ENCODE data around the gene VSIG2.

The VSIG2 gene

DNA sequence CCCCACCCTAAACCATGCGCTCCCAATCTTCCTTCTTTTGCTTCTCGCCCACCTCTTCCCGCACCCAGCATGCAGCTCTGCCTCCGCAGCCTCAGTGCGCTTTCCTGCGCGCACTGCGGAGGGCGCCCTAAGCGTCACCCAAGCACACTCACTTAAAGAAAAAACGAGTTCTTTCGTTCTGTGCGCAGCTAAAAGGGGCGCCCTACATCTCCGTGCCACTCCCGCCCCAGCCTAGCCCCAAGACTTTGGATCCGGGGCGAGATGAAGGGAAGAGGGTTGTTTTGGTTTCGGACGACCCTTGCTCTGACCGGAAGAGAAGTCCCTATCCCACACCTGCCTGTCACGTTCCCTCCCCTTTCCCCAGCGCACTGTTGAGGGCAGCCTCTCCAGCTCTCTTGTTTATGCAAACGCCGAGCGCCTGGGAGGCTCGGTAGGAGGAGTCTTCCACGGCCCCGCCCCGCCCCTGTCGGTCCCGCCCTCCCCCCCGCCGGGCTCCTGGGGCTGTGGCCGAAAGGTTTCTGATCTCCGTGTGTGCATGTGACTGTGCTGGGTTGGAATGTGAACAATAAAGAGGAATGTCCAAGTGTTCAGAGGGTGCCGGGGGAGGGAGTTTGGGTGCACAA, 5.3 kb downstream of the VSIG2 start (continued):
- TF ChIP-seq, protein P1, sequence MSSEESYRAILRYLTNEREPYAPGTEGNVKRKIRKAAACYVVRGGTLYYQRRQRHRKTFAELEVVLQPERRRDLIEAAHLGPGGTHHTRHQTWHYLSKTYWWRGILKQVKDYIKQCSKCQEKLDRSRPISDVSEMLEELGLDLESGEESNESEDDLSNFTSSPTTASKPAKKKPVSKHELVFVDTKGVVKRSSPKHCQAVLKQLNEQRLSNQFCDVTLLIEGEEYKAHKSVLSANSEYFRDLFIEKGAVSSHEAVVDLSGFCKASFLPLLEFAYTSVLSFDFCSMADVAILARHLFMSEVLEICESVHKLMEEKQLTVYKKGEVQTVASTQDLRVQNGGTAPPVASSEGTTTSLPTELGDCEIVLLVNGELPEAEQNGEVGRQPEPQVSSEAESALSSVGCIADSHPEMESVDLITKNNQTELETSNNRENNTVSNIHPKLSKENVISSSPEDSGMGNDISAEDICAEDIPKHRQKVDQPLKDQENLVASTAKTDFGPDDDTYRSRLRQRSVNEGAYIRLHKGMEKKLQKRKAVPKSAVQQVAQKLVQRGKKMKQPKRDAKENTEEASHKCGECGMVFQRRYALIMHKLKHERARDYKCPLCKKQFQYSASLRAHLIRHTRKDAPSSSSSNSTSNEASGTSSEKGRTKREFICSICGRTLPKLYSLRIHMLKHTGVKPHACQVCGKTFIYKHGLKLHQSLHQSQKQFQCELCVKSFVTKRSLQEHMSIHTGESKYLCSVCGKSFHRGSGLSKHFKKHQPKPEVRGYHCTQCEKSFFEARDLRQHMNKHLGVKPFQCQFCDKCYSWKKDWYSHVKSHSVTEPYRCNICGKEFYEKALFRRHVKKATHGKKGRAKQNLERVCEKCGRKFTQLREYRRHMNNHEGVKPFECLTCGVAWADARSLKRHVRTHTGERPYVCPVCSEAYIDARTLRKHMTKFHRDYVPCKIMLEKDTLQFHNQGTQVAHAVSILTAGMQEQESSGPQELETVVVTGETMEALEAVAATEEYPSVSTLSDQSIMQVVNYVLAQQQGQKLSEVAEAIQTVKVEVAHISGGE (tag by site-specific recombination; conservative IDR thresholded peaks at IDR 0.05; ENCODE audit: low read depth), result 0 out of 2 replicates have a peak, but pooled peaks have one; percentile 38
- TF ChIP-seq ZNF202 (tag by site-specific recombination; IDR thresholded peaks at IDR 0.05; ENCODE audit: borderline replicate concordance) (no peak), GLIS2 (tag by site-specific recombination; IDR thresholded peaks at IDR 0.05) (0 out of 2 replicates have a peak, but pooled peaks have one; percentile 2), SP7 (tag by site-specific recombination; IDR thresholded peaks at IDR 0.05) (peak; percentile 66; the same call in 1 of the 2 replicates), ZNF701 (tag by site-specific recombination; IDR thresholded peaks at IDR 0.05) (no peak), ZXDB (tag by site-specific recombination; IDR thresholded peaks at IDR 0.05) (peak; percentile 51), ZNF324 (tag by site-specific recombination; IDR thresholded peaks at IDR 0.05) (peak; percentile 46; the same call in 1 of the 2 replicates), ZNF311 (tag by site-specific recombination; IDR thresholded peaks at IDR 0.05; ENCODE audit: borderline replicate concordance) (no peak), EGR2 (tag by site-specific recombination; IDR thresholded peaks at IDR 0.05; ENCODE audit: low read depth) (peak; percentile 75), ZNF654 (tag by site-specific recombination; IDR thresholded peaks at IDR 0.05; ENCODE audit: low read depth) (peak; percentile 20), ZNF341 (tag by site-specific recombination; IDR thresholded peaks at IDR 0.05; ENCODE audit: low read depth) (peak; percentile 34), TRIM28 (IDR thresholded peaks at IDR 0.05; ENCODE audit: borderline replicate concordance, low read length) (0 out of 2 replicates have a peak, but pooled peaks have one; percentile 61), ZNF600 (tag by site-specific recombination; IDR thresholded peaks at IDR 0.05) (peak; percentile 94), GFI1B (tag by site-specific recombination; IDR thresholded peaks at IDR 0.05) (no peak), PRDM1 (tag by site-specific recombination; IDR thresholded peaks at IDR 0.05) (peak; percentile 87), ZBTB17 (tag by site-specific recombination; IDR thresholded peaks at IDR 0.05) (peak; percentile 76), WT1 (tag by site-specific recombination; IDR thresholded peaks at IDR 0.05) (peak; percentile 62; the same call in 1 of the 2 replicates), ZNF76 (tag by site-specific recombination; IDR thresholded peaks at IDR 0.05; ENCODE audit: borderline replicate concordance, low read depth) (peak; percentile 76), ZBTB48 (tag by site-specific recombination; IDR thresholded peaks at IDR 0.05) (peak; percentile 61; the same call in 1 of the 2 replicates), ZNF366 (tag by site-specific recombination; conservative IDR thresholded peaks at IDR 0.05) (peak; percentile 83), ZEB2 (tag by site-specific recombination; IDR thresholded peaks at IDR 0.05) (peak; percentile 53; the same call in 1 of the 2 replicates), ZNF561 (tag by site-specific recombination; IDR thresholded peaks at IDR 0.05; ENCODE audit: borderline replicate concordance) (0 out of 2 replicates have a peak, but pooled peaks have one; percentile 35)
- TF ChIP-seq, protein P2, sequence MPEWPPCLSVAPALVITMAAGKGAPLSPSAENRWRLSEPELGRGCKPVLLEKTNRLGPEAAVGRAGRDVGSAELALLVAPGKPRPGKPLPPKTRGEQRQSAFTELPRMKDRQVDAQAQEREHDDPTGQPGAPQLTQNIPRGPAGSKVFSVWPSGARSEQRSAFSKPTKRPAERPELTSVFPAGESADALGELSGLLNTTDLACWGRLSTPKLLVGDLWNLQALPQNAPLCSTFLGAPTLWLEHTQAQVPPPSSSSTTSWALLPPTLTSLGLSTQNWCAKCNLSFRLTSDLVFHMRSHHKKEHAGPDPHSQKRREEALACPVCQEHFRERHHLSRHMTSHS (tag by site-specific recombination; IDR thresholded peaks at IDR 0.05), result no peak
- TF ChIP-seq, protein P3, sequence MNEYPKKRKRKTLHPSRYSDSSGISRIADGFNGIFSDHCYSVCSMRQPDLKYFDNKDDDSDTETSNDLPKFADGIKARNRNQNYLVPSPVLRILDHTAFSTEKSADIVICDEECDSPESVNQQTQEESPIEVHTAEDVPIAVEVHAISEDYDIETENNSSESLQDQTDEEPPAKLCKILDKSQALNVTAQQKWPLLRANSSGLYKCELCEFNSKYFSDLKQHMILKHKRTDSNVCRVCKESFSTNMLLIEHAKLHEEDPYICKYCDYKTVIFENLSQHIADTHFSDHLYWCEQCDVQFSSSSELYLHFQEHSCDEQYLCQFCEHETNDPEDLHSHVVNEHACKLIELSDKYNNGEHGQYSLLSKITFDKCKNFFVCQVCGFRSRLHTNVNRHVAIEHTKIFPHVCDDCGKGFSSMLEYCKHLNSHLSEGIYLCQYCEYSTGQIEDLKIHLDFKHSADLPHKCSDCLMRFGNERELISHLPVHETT (tag by site-specific recombination; IDR thresholded peaks at IDR 0.05), result 0 out of 2 replicates have a peak, but pooled peaks have one; percentile 20
- TF ChIP-seq, protein P4, sequence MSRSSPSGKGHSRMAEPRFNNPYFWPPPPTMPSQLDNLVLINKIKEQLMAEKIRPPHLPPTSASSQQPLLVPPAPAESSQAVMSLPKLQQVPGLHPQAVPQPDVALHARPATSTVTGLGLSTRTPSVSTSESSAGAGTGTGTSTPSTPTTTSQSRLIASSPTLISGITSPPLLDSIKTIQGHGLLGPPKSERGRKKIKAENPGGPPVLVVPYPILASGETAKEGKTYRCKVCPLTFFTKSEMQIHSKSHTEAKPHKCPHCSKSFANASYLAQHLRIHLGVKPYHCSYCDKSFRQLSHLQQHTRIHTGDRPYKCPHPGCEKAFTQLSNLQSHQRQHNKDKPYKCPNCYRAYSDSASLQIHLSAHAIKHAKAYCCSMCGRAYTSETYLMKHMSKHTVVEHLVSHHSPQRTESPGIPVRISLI (tag by site-specific recombination; IDR thresholded peaks at IDR 0.05), result peak; percentile 67; the same call in 1 of the 2 replicates
